K562 (cell line): Measurements from ENCODE around the gene GABRA4. TPM values are rescaled to one million over a fixed set of nuclear protein-coding genes. Genes with fewer than 3 reads are reported as not detected.

Source experiments
- BDP1 ChIP-seq: IDR thresholded peaks from 3 replicates; pipeline ENCODE4 v1.6.1; 2011; ENCODE audit not compliant: insufficient read length, insufficient read depth
- CBFB ChIP-seq: sonication (generic); formaldehyde crosslinking; IDR thresholded peaks from 2 replicates; pipeline ENCODE4 v1.4.0; 2020; ENCODE audit warnings: mild to moderate bottlenecking, missing genetic modification reagents
- CUX1 ChIP-seq: fragments of 200-800 bp; sonication (Bioruptor generic); IDR thresholded peaks from 2 replicates; pipeline ENCODE4 v1.6.1; 2016; ENCODE audit warnings: missing genetic modification characterization, missing compliant biosample characterization
- DNMT1 ChIP-seq: fragments of 450-650 bp; IDR thresholded peaks from 2 replicates; pipeline ENCODE4 v1.6.1; 2016; ENCODE audit warnings: antibody characterized with exemption, mild to moderate bottlenecking
- ETV1 ChIP-seq: fragments of 450-650 bp; conservative IDR thresholded peaks from 2 replicates; pipeline ENCODE4 v1.6.1; 2016; ENCODE audit warnings: missing genetic modification characterization, control low read depth, low read depth, missing compliant biosample characterization
- PKNOX1 ChIP-seq: fragments of 450-650 bp; IDR thresholded peaks from 2 replicates; pipeline ENCODE4 v1.6.1; 2016
- PURB ChIP-seq: sonication (generic); formaldehyde crosslinking; IDR thresholded peaks from 2 replicates; pipeline ENCODE4 v1.9.0; 2021; ENCODE audit warnings: low read depth, mild to moderate bottlenecking, missing genetic modification reagents
- RBFOX2 ChIP-seq: fragments of 200-400 bp; formaldehyde crosslinking; IDR thresholded peaks from 2 replicates; pipeline ENCODE4 v1.6.1; 2017; ENCODE audit warnings: low read depth, mild to moderate bottlenecking, low read length, moderate library complexity
- USF2 ChIP-seq: sonication (generic); formaldehyde crosslinking; IDR thresholded peaks from 2 replicates; pipeline ENCODE4 v1.5.0; 2020; ENCODE audit warnings: missing genetic modification reagents
- ZNF197 ChIP-seq: fragments of 200-800 bp; sonication (Bioruptor generic); IDR thresholded peaks from 2 replicates; pipeline ENCODE4 v1.6.1; 2016; ENCODE audit warnings: low read depth, missing genetic modification characterization, missing compliant biosample characterization
- ZNF407 ChIP-seq: fragments of 450-650 bp; IDR thresholded peaks from 2 replicates; pipeline ENCODE4 v1.6.1; 2016; ENCODE audit warnings: low read depth
- ZNF707 ChIP-seq: fragments of 250-450 bp; sonication (Bioruptor Pico); conservative IDR thresholded peaks from 2 replicates; pipeline ENCODE4 v1.8.0; 2022; ENCODE audit warnings: inconsistent platforms, mild to moderate bottlenecking, moderate library complexity
- polyA plus RNA-seq, 8 experiments: library from polyadenylated mRNA; depleted of rRNA in 4 of 8; stranded (reverse) in 5 of 8; unstranded in 3 of 8; fragments of >200 nt; fragmentation: Nextera tagmentation in 2 of 8; fragmentation: Illumina TruSeq in 1 of 8; extraction: Ambion mirVana in 2 of 8; extraction: Trizol in 1 of 8; gene quantifications; 2 replicates each; pipeline versions ENCODE4 v1.2.1 to v1.2.3, GENCODE V29; 2011 to 2014; ENCODE audit warnings: inconsistent platforms in 1 of 8, missing spikeins in 1 of 8
- total RNA-seq, 7 experiments: library from RNA; depleted of rRNA in 6 of 7; stranded (reverse); fragments of >200 nt in 6 of 7; fragmentation: Illumina TruSeq in 2 of 7; extraction: Trizol in 2 of 7; gene quantifications; 2 replicates each; pipeline versions ENCODE4 v1.2.1 to v1.2.3, GENCODE V29; 2011 to 2021; ENCODE audit warnings: low replicate concordance in 1 of 7

GABRA4 gene
- total and polyA plus RNA-seq, 9 of the 15 experiments (the other 6 are each of a cell fraction or from before 2014, with no cell fraction given): not detected

GRCh38 chr4:46890056-46890455, 103.3 kb downstream of the GABRA4 start (continued):
- TF ChIP-seq DNMT1: no peak
- TF ChIP-seq ZNF197: no peak
- TF ChIP-seq USF2 (CRISPR knock-in tag): no peak
- no peak for TF ChIP-seq PKNOX1
- no peak for TF ChIP-seq ETV1 (tag)
- no peak for TF ChIP-seq ZNF407
- TF ChIP-seq CBFB: no peak
- TF ChIP-seq BDP1: no peak
- TF ChIP-seq CUX1: no peak
- no peak for TF ChIP-seq ZNF707 (CRISPR knock-in tag)
- no peak for TF ChIP-seq PURB (CRISPR knock-in tag)
- TF ChIP-seq RBFOX2: no peak
